Tibial artery (tissue), 4 donors: ENCODE data around the gene PDZK1.

Experiments used
- DNase-seq, 2 donors: peaks; one replicate each; pipeline ENCODE4 v3.0.0-alpha.2; 2019
- H3K27ac ChIP-seq, 2 donors: fragments of 200-600 bp; sonication (generic) in 1 of 2; 1 replicate in 1 of 2; 2 replicates in 1 of 2; pipeline ENCODE4 v1.5.1; 2018 to 2019; ENCODE audit warnings: mild to moderate bottlenecking in 1 of 2
- H3K27me3 ChIP-seq, 2 donors: fragments of 200-600 bp; sonication (generic) in 1 of 2; one replicate each; pipeline versions ENCODE4 v1.5.1 to v1.6.0; 2016 to 2019
- H3K36me3 ChIP-seq, 3 donors: fragments of 200-600 bp; sonication (generic) in 2 of 3; one replicate each; pipeline ENCODE4 v1.5.1; 2016 to 2019; ENCODE audit warnings: mild to moderate bottlenecking in 2 of 3
- H3K4me1 ChIP-seq, 4 donors: fragments of 200-600 bp; sonication (generic) in 2 of 4; 1 replicate in 3 of 4; 2 replicates in 1 of 4; pipeline ENCODE4 v1.5.1; 2016 to 2019
- H3K4me3 ChIP-seq, 2 donors: fragments of 200-600 bp; sonication (generic) in 1 of 2; 1 replicate in 1 of 2; 2 replicates in 1 of 2; pipeline ENCODE4 v1.5.1; 2018 to 2019; ENCODE audit warnings: mild to moderate bottlenecking in 2 of 2
- H3K9me3 ChIP-seq, 3 donors: fragments of 200-600 bp; sonication (generic) in 1 of 3; one replicate each; pipeline ENCODE4 v1.5.1; 2016 to 2019
- intact Hi-C: fragments of 100-400 bp; cut with DNase I; formaldehyde crosslinking; loops from one replicate; pipeline ENCODE4 v1.15.0; 2023; ENCODE audit warnings: low total_unique reads
- TF ChIP-seq, protein P1 (sequence below), 2 experiments: fragments of 200-600 bp in 1 of 2; fragments of 450-650 bp in 1 of 2; IDR thresholded peaks; one replicate each; pipeline ENCODE4 v1.5.1; 2017 to 2019; ENCODE audit warnings: antibody characterized with exemption in 2 of 2, mild to moderate bottlenecking in 1 of 2, moderate library complexity in 1 of 2

Gene PDZK1

DNA sequence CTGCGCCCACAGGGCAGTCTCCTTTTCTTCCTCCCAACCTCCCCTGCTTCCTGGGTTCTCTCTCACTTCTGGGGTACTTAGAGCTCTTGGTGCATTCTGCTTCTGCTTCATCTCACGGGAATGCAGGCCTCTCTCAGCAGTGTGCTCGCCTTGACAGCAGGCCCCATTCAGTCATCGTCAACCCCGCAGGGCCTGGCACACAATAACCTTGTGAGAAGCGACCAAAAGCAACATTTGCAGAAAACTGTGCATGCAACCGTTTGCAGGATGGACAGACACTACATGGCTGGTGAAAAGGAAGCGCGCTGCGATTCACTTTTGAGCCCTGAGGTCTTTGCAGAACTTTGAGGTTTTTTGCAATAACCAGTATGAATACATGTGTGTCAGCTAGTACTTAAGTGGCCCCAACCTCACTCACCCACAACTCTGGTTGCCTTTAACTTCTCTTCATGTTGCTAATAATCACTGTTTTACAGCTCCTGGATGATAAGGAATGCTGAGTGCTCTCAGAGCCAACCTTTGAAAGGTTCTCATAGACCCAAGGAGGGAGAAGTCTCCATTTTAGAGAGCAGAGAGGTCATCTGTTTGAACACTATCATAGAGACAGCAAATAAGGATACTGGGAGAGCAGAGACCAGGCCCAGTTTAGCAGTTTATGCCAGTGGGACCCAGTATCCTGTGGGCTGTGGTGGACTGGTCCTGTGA lies 9.6 kb upstream of the PDZK1 start:
- Histone ChIP-seq H3K27me3 (no peaks in the 10 kb centered on the region), H3K4me1 (peaks cover 0 to 16% (median 10%) of the 10 kb centered on the region in 4 donors), H3K9me3 (no peaks in the 10 kb centered on the region), H3K27ac (no peak overlapping the region), H3K36me3 (no peaks in the 10 kb centered on the region), H3K4me3 (no peak overlapping the region)
- intact Hi-C loops, result no loop called here
- DNase-seq, result no peak
- TF ChIP-seq, protein P1, sequence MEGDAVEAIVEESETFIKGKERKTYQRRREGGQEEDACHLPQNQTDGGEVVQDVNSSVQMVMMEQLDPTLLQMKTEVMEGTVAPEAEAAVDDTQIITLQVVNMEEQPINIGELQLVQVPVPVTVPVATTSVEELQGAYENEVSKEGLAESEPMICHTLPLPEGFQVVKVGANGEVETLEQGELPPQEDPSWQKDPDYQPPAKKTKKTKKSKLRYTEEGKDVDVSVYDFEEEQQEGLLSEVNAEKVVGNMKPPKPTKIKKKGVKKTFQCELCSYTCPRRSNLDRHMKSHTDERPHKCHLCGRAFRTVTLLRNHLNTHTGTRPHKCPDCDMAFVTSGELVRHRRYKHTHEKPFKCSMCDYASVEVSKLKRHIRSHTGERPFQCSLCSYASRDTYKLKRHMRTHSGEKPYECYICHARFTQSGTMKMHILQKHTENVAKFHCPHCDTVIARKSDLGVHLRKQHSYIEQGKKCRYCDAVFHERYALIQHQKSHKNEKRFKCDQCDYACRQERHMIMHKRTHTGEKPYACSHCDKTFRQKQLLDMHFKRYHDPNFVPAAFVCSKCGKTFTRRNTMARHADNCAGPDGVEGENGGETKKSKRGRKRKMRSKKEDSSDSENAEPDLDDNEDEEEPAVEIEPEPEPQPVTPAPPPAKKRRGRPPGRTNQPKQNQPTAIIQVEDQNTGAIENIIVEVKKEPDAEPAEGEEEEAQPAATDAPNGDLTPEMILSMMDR (IDR thresholded peaks at IDR 0.05), result no peak

DNA sequence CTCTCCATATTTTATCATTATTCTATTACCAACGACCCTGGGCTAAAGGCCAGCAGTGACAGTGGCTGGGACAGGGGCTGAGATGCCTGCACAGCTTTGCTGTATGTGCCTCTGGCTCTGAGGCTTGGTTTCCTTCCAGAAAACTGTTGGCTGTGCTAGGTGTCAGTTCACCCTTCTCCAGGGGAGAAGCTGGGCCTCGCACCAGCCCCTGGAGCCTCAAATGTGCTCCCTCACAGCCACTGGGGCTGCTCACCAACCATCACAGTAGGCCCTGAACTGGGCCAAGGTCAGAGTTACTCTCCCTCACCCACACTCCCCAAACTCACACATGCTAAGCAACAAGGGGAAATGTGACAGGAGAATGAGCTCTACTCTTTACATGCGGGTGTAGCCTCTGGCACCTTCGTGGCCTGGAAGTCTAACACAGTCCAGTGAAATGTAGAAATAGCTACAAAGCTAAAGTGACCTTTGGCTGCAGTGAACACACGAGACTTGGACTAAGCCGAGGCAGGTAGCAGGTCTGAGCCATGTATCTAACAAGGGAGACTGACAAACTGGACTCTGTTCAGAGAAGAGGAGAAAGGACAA lies 7.5 kb upstream of the PDZK1 start:
- no peak for DNase-seq
- no peaks in the 10 kb centered on the region for H3K36me3 ChIP-seq
- TF ChIP-seq, protein P1 (IDR thresholded peaks at IDR 0.05), result no peak
- H3K27me3 ChIP-seq, result no peaks in the 10 kb centered on the region
- intact Hi-C loops, result no loop called here
- no peak overlapping the region for H3K4me3 ChIP-seq
- H3K27ac ChIP-seq, result no peak overlapping the region
- H3K9me3 ChIP-seq, result no peaks in the 10 kb centered on the region
- no peaks in the 10 kb centered on the region for H3K4me1 ChIP-seq

DNA sequence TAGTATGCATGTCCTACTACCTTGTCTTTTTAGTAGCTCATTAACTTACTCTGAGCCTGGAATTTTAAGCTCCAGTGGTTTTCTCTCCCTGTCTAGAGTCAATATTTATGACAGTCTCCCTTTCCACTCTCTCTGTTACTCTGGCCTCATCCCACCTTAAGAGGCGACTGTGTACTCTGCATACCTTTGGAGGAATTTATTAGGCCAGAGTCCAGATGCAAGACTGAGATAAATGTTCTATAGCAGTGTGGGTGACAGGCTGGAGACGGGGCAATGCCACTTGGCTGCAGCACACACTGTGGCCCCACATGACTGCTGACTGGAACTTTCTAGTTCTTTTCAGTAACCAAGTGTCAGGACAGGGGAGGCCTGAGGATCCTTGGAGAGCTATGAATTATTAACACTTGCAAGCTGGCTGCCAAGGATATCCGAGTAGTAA lies 4.1 kb upstream of the PDZK1 start:
- intact Hi-C loops, result no loop called here
- H3K4me1 ChIP-seq, result no peaks in the 10 kb centered on the region
- H3K4me3 ChIP-seq, result no peak overlapping the region
- no peak for DNase-seq
- no peaks in the 10 kb centered on the region for H3K27me3 ChIP-seq
- H3K36me3 ChIP-seq, result no peaks in the 10 kb centered on the region
- H3K9me3 ChIP-seq, result no peaks in the 10 kb centered on the region
- TF ChIP-seq, protein P1 (IDR thresholded peaks at IDR 0.05), result no peak
- H3K27ac ChIP-seq, result no peak overlapping the region

DNA sequence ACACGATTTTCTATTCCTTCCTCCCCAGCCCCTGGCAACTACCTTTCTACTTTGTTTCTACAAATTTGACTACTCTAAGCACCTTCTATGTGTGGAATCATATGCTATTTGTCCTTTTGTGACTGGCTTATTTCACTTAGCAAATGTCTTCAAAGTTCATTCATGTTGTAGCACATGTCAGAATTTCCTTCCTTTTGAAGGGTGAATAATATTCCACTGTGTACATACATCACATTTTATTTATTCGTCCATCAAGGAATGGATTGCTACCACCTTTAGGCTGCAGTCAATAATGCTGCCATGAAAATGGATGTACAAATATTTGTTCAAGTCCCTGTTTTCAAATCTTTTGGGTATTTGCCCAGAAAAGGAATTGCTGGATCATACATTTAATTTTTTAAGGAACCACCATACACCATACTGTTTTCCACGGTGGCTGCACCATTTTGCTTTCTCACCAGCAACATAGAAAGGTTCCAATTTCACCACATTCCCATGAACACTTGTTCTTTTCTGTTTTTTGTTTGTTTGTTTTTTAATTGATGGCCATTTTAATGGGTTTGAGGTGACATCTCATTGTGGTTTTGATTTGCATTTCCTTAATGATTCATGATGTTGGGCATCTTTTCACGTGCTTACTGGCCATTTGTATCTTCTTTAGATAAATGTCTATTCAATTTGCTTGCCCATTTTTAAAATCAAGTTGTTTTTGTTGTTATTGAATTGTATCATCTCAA lies 3.3 kb upstream of the PDZK1 start:
- Histone ChIP-seq H3K4me3 (no peak overlapping the region), H3K36me3 (no peaks in the 10 kb centered on the region), H3K4me1 (no peaks in the 10 kb centered on the region), H3K27me3 (no peaks in the 10 kb centered on the region), H3K27ac (no peak overlapping the region), H3K9me3 (no peaks in the 10 kb centered on the region)
- no peak for DNase-seq
- intact Hi-C loops, result no loop called here
- TF ChIP-seq, protein P1 (IDR thresholded peaks at IDR 0.05), result no peak

DNA sequence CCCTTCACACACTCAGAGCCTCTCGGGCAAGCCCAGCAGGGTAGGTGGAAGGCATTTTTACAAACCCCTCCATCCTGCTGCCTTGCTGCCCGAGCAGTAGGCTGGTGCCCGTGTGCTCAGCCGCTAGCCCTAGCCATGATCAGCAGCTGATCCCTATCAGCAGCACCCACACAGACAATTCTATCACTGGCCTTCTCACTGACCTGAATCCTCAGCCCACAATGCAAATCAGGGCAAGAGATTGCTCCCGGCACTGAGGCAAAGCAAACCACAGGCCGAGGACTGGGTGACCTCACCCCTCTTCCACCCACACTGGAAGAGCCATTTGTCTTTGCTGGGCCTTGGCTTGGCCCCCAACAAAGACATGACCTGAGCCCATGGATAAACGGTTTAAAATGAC lies 895 bp upstream of the PDZK1 start:
- intact Hi-C loops, result no loop called here
- no peak for DNase-seq
- TF ChIP-seq, protein P1 (IDR thresholded peaks at IDR 0.05), result no peak
- H3K4me3 ChIP-seq, result no peak overlapping the region
- no peaks in the 10 kb centered on the region for H3K9me3 ChIP-seq
- H3K27ac ChIP-seq, result no peak overlapping the region
- H3K4me1 ChIP-seq, result no peaks in the 10 kb centered on the region
- no peaks in the 10 kb centered on the region for H3K27me3 ChIP-seq
- H3K36me3 ChIP-seq, result no peaks in the 10 kb centered on the region
